K562 (cell line): ENCODE results near the gene DNAJB2. TPM values are rescaled to one million over a fixed set of nuclear protein-coding genes. Genes with fewer than 3 reads are reported as not detected.

ENCODE experiments used
- ATAC-seq: fragments of 200-7000 bp; cut with Tn5 transposase; 3 replicates; pipeline ENCODE4 v1.9.1; 2020; ENCODE audit warnings: moderate library complexity
- BruUV-seq: library from RNA; stranded (reverse); fragments of 400-500 nt; replicated peaks from 2 replicates; lab custom pipeline; 2021; lab: Mats Ljungman, UMichigan
- CTCF ChIA-PET: fragments of 300-600 bp; formaldehyde crosslinking; extraction: SDS; loops from one replicate; lab custom pipeline; 2021; ENCODE audit warnings: low intra/inter-chr PET ratio; lab: Yijun Ruan, JAX
- POLR2A ChIA-PET: fragments of 300-600, 350-650 bp; sonication (Branson Sonifier 250); formaldehyde crosslinking; extraction: SDS; loops from one replicate; lab custom pipeline; 2021; ENCODE audit warnings: antibody characterized with exemption, inconsistent platforms; lab: Yijun Ruan, JAX
- DNase-seq, 4 experiments: peaks; one replicate each; pipeline versions ENCODE4 v3.0.0 to v3.0.0-alpha.2; 2011 to 2018; ENCODE audit warnings: low spot score in 3 of 4, mixed read lengths in 3 of 4; ENCODE audit errors: extremely low read depth in 1 of 4
- FAIRE-seq: peaks from 2 replicates; lab custom pipeline; 2011; peaks lifted over from hg19 to GRCh38; lab: Jason Lieb, UNC
- H2AFZ ChIP-seq: 2 replicates; pipeline ENCODE4 v1.6.0; 2011; ENCODE audit warnings: low read depth, low read length, control low read depth, inconsistent platforms
- H3K27ac ChIP-seq: fragments of 200-600 bp; 3 replicates; pipeline ENCODE4 v1.8.0; 2011; ENCODE audit warnings: low read depth, mild to moderate bottlenecking, control low read depth, inconsistent platforms, low read length, moderate library complexity, mixed read lengths; ENCODE audit errors: extremely low read depth
- H3K27me3 ChIP-seq, 2 experiments: fragments of 300-600 bp in 1 of 2; 2 replicates in 1 of 2; 3 replicates in 1 of 2; pipeline versions ENCODE4 v1.6.0 to v1.8.0; 2011; ENCODE audit warnings: inconsistent platforms in 2 of 2, low read length in 2 of 2, mild to moderate bottlenecking in 1 of 2, mixed read lengths in 1 of 2, moderate library complexity in 1 of 2; ENCODE audit not compliant: control insufficient read depth in 2 of 2, insufficient read depth in 2 of 2
- H3K36me3 ChIP-seq: fragments of 300-600 bp; 3 replicates; pipeline ENCODE4 v1.8.0; 2011; ENCODE audit warnings: mild to moderate bottlenecking, low read length, inconsistent platforms; ENCODE audit not compliant: control insufficient read depth, insufficient read depth
- H3K4me1 ChIP-seq, 2 experiments: fragments of 200-600 bp in 1 of 2; replicated peaks in 1 of 2; 2 replicates in 1 of 2; 3 replicates in 1 of 2; pipeline versions ENCODE4 v1.5.1 to v1.8.0; 2011; ENCODE audit warnings: inconsistent platforms in 2 of 2, low read length in 2 of 2, mild to moderate bottlenecking in 1 of 2, mixed read lengths in 1 of 2, moderate library complexity in 1 of 2; ENCODE audit not compliant: control insufficient read depth in 2 of 2, insufficient read depth in 2 of 2
- H3K4me2 ChIP-seq: 2 replicates; pipeline ENCODE4 v1.6.1; 2011; ENCODE audit warnings: low read length, control low read depth, inconsistent platforms, mixed read lengths; ENCODE audit not compliant: insufficient read depth
- H3K4me3 ChIP-seq: fragments of 200-600 bp; sonication (generic), shearing (Covaris generic); 2 replicates; pipeline ENCODE4 v1.5.1; 2016; ENCODE audit warnings: control low read depth, inconsistent platforms
- H3K79me2 ChIP-seq: fragments of 200-600 bp; 3 replicates; pipeline ENCODE4 v1.8.0; 2011; ENCODE audit warnings: low read length, inconsistent platforms; ENCODE audit not compliant: control insufficient read depth, insufficient read depth
- H3K9ac ChIP-seq, 2 experiments: 2 replicates each; pipeline versions ENCODE4 v1.6.0 to v1.6.1; 2011; ENCODE audit warnings: low read depth in 2 of 2, low read length in 2 of 2, control low read depth in 1 of 2, inconsistent platforms in 1 of 2, mild to moderate bottlenecking in 1 of 2, mixed read lengths in 1 of 2; ENCODE audit not compliant: insufficient read depth in 1 of 2
- H3K9me1 ChIP-seq: one replicate; pipeline ENCODE4 v1.6.0; 2011; ENCODE audit warnings: inconsistent platforms, mild to moderate bottlenecking, low read length, moderate library complexity; ENCODE audit not compliant: control insufficient read depth, insufficient read depth
- H3K9me3 ChIP-seq: replicated peaks from 2 replicates; pipeline ENCODE4 v1.5.1; 2011; ENCODE audit warnings: low read depth, low read length, inconsistent platforms; ENCODE audit not compliant: control insufficient read depth, insufficient read depth
- H4K20me1 ChIP-seq: replicated peaks from 2 replicates; pipeline ENCODE4 v1.6.1; 2011; ENCODE audit warnings: low read length, inconsistent platforms, mixed read lengths; ENCODE audit not compliant: control insufficient read depth, insufficient read depth
- C11orf30 ChIP-seq: fragments of 450-650 bp; IDR thresholded peaks from 2 replicates; pipeline ENCODE4 v1.6.1; 2016; ENCODE audit warnings: low read depth, mild to moderate bottlenecking
- GABPA ChIP-seq: fragments of 200-800 bp; sonication (Bioruptor generic); conservative IDR thresholded peaks from 2 replicates; pipeline ENCODE4 v1.6.1; 2016; ENCODE audit warnings: low read depth, missing genetic modification characterization, missing compliant biosample characterization
- KDM1A ChIP-seq, 2 experiments: fragments of 450-650 bp; IDR thresholded peaks; 2 replicates each; pipeline ENCODE4 v1.6.1; 2016; ENCODE audit warnings: mild to moderate bottlenecking in 2 of 2
- MAFF ChIP-seq: IDR thresholded peaks from 2 replicates; pipeline ENCODE4 v1.6.1; 2012; ENCODE audit warnings: low read length, improper control_type of control experiment
- MAFG ChIP-seq: fragments of 450-650 bp; conservative IDR thresholded peaks from 2 replicates; pipeline ENCODE4 v1.6.1; 2016; ENCODE audit warnings: missing genetic modification characterization, missing compliant biosample characterization
- PCBP1 ChIP-seq: fragments of 200-400 bp; formaldehyde crosslinking; IDR thresholded peaks from 2 replicates; pipeline ENCODE4 v1.6.1; 2018; ENCODE audit warnings: mild to moderate bottlenecking, low read depth, low read length; ENCODE audit not compliant: poor library complexity, severe bottlenecking
- POLR2G ChIP-seq: fragments of 200-400 bp; formaldehyde crosslinking; IDR thresholded peaks from 2 replicates; pipeline ENCODE4 v1.6.1; 2017; ENCODE audit warnings: low read depth, mild to moderate bottlenecking, antibody characterized with exemption, low read length, moderate library complexity
- POU5F1 ChIP-seq: fragments of 150-350 bp; IDR thresholded peaks from 2 replicates; pipeline ENCODE4 v1.6.1; 2014; ENCODE audit warnings: borderline replicate concordance, low read length, low read depth, mild to moderate bottlenecking; ENCODE audit not compliant: partially characterized antibody
- RBM39 ChIP-seq: fragments of 200-400 bp; formaldehyde crosslinking; optimal IDR thresholded peaks from 2 replicates; pipeline ENCODE3; 2018; ENCODE audit warnings: low read depth, low read length
- STAG1 ChIP-seq: sonication (generic); formaldehyde crosslinking; IDR thresholded peaks from 2 replicates; pipeline ENCODE4 v1.5.0; 2020; ENCODE audit warnings: missing genetic modification reagents, borderline replicate concordance
- THRAP3 ChIP-seq: fragments of 450-650 bp; IDR thresholded peaks from 2 replicates; pipeline ENCODE4 v1.6.1; 2016; ENCODE audit warnings: mild to moderate bottlenecking, inconsistent platforms, borderline replicate concordance
- ZBTB7A ChIP-seq: IDR thresholded peaks from 2 replicates; pipeline ENCODE4 v1.6.1; 2011; ENCODE audit warnings: low read depth, mild to moderate bottlenecking, low read length, moderate library complexity, borderline replicate concordance; ENCODE audit not compliant: control insufficient read depth
- ZNF121 ChIP-seq: sonication (generic); formaldehyde crosslinking; conservative IDR thresholded peaks from 2 replicates; pipeline ENCODE4 v1.8.0; 2022; ENCODE audit warnings: missing genetic modification reagents
- ZNF316 ChIP-seq: fragments of 450-650 bp; IDR thresholded peaks from 2 replicates; pipeline ENCODE4 v1.6.1; 2016
- ZNF584 ChIP-seq: fragments of 200-800 bp; sonication (Bioruptor generic); IDR thresholded peaks from 2 replicates; pipeline ENCODE4 v1.6.1; 2016; ENCODE audit warnings: low read depth, mild to moderate bottlenecking, missing genetic modification characterization, missing compliant biosample characterization
- ZNF76 ChIP-seq: fragments of 250-450 bp; sonication (Bioruptor Pico); IDR thresholded peaks from 2 replicates; pipeline ENCODE4 v1.4.0; 2020; ENCODE audit warnings: mild to moderate bottlenecking, moderate library complexity, borderline replicate concordance
- WGBS: fragments of 100-300 bp; shearing (Covaris generic); methylation state at CpG from one replicate; pipeline ENCODE4 v1.1.6; 2016; ENCODE audit warnings: low coverage, mixed read lengths; ENCODE audit not compliant: insufficient coverage; ENCODE audit errors: missing lambda C conversion rate; 5-methylcytosine and 5-hydroxymethylcytosine counted together
- in situ Hi-C: fragments of 300-500 bp; cut with MboI; formaldehyde crosslinking; loops from 4 replicates; pipeline ENCODE4 v1.15.0; 2018; ENCODE audit warnings: inconsistent platforms, mixed read lengths
- intact Hi-C: fragments of 100-400 bp; cut with micrococcal nuclease; formaldehyde crosslinking; loops from 2 replicates; pipeline ENCODE4 v1.14.2; 2022
- polyA plus RNA-seq, 8 experiments: library from polyadenylated mRNA; depleted of rRNA in 4 of 8; stranded (reverse) in 5 of 8; unstranded in 3 of 8; fragments of >200 nt; fragmentation: Nextera tagmentation in 2 of 8; fragmentation: Illumina TruSeq in 1 of 8; extraction: Ambion mirVana in 2 of 8; extraction: Trizol in 1 of 8; gene quantifications; 2 replicates each; pipeline versions ENCODE4 v1.2.1 to v1.2.3, GENCODE V29; 2011 to 2014; ENCODE audit warnings: inconsistent platforms in 1 of 8, missing spikeins in 1 of 8
- total RNA-seq, 7 experiments: library from RNA; depleted of rRNA in 6 of 7; stranded (reverse); fragments of >200 nt in 6 of 7; fragmentation: Illumina TruSeq in 2 of 7; extraction: Trizol in 2 of 7; gene quantifications; 2 replicates each; pipeline versions ENCODE4 v1.2.1 to v1.2.3, GENCODE V29; 2011 to 2021; ENCODE audit warnings: low replicate concordance in 1 of 7

Gene DNAJB2
- total and polyA plus RNA-seq, 9 of the 15 experiments (the other 6 are each of a cell fraction or from before 2014, with no cell fraction given) = 0.08 to 3.0 (median 2.2) TPM; not detected in 1

GRCh38 chr2:219304223-219304622 is 25.1 kb downstream of the DNAJB2 start (continued):
- TF ChIP-seq ZNF76 (CRISPR knock-in tag) = no peak
- no peak for TF ChIP-seq STAG1
- TF ChIP-seq KDM1A (IDR thresholded peaks at IDR 0.05) = no peak
- TF ChIP-seq, all 486 proteins: peak for 0

- H3K9me1 ChIP-seq = no peaks in the 10 kb centered on the region
- H3K36me3 ChIP-seq = no peaks in the 10 kb centered on the region
- H3K27ac ChIP-seq = no peak overlapping the region
- ChIA-PET CTCF (no interaction called here), POLR2A (no interaction called here)
- peaks cover 7 to 48% of the 10 kb centered on the region in 2 experiments for H3K27me3 ChIP-seq
- no peaks in the 10 kb centered on the region for H3K9me3 ChIP-seq
- intact Hi-C loops (no loop called here), in situ Hi-C loops (no loop called here)
- WGBS = 0% methylated on average over 1 of the region's 1 CpG
- ATAC-seq (no peak), DNase-seq (no peak), FAIRE-seq (no peak)
- no peaks in the 10 kb centered on the region for H4K20me1 ChIP-seq
- peak; percentile 55; the same call in 1 of the 2 replicates for TF ChIP-seq C11orf30
- TF ChIP-seq GABPA (tag) = no peak
- peak; percentile 25; the same call in 1 of the 2 replicates for TF ChIP-seq MAFG (tag)
- no peak for TF ChIP-seq ZBTB7A
- no peak for TF ChIP-seq THRAP3
- no peak for TF ChIP-seq ZNF584 (CRISPR knock-in tag)
- no peak for TF ChIP-seq ZNF121 (CRISPR knock-in tag)
- peak; percentile 82 for TF ChIP-seq ZNF316
- 0 out of 2 replicates have a peak, but pooled peaks have one; percentile 8 for TF ChIP-seq MAFF
- TF ChIP-seq RBM39 = no peak
- no peak for TF ChIP-seq PCBP1
- TF ChIP-seq POU5F1 = no peak
- no peak for TF ChIP-seq POLR2G
- no peak overlapping the region for H2AFZ ChIP-seq
- H3K79me2 ChIP-seq = no peaks in the 10 kb centered on the region
- H3K4me1 ChIP-seq = peaks cover 0 to 15% of the 10 kb centered on the region in 2 experiments; a peak in 2 of 5 replicates
- H3K9ac ChIP-seq = no peak overlapping the region
- no peak overlapping the region for H3K4me3 ChIP-seq
- no peak overlapping the region for H3K4me2 ChIP-seq
- BruUV-seq = no TSS peak
These were observed 26.9 kb downstream of the DNAJB2 start for GRCh38 chr2:219306047-219306446.
